Fibroblast of the conjunctiva (primary cell): ENCODE data around the gene RUNX2.

Experiments
- DNase-seq: peaks from one replicate; pipeline ENCODE4 v3.0.0-alpha.2; 2010; ENCODE audit warnings: low read depth

RUNX2 gene

DNA sequence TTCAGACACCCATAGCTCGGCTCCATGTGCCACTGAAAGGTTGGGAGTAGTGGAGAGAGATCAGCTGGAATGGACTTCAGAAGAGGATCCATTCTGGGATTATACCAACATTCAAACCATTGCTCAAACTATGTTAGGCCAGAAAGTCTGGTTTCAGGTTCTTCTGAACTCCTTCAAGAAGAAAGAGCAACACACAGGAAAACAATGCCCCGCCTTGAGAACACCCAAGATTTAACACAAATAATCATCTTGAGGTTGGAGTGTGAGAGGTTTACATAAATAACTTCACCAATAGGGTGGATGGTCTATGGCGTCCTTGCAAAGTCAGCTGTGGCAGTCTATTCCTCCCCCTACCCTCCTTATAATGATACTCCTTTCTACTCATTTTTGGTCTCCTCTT is 261.2 kb downstream of the RUNX2 start:
- DNase-seq, result no peak

DNA sequence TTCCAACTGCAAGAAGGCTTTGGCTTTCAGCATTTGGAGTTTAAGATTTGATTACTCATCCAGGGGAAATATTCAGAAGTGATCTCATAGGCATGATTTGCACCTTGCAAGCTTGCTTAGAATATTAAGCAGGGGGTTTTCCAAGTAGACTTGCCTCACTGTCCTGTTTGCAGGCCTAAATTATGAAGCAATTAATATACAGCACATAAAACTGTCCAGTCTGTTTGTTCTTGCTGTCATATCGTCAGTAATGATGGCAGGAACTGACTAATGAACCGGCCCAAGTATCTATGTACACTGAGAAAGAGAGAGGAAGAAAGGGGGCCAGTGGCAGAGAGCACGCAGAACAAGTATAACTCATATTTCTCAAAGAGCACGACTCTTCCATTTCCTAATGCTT is 262.1 kb downstream of the RUNX2 start:
- DNase-seq, result no peak

DNA sequence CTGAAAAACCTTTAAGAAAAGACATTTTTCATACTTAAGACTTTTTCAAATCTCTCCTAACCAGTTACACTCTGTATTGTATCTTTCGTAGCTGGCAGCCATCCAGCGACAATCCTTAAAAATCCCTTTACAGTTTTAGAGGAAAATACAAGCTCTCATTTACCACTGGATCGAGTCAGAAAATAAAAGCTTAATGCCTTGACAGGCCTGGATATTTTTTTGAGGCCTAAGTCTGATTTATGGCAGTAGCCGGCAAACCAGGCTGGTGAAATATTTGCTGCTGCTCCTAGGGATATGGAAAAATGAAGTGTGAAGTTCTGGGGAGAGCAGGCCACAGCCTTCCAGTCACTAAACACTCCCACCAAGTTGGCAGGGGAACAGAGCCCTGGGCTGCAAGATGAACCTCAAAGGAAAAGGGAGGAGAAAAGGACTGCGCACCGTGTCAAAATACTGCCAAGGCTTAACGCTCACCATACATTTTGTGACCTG is 262.6 kb downstream of the RUNX2 start:
- DNase-seq, result no peak

DNA sequence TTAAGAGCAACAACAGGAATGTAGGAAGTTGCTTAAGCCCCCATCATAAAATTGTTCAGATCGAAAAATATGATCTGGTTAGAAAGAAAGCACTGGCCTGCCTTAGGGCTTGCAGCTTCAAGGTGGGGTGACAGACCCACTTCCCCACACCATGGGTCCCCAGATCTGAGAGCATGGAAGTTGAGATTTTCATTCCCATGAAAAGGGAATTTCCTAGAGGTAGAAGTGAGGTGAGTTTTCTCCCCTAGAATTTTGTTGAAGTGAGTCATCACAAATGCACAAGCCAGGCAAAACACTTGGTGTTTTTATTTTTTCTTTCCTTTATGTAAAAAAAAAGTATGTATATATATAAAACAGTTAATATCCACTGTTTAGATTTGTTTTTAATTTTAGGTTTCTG is 263.2 kb downstream of the RUNX2 start:
- no peak for DNase-seq

DNA sequence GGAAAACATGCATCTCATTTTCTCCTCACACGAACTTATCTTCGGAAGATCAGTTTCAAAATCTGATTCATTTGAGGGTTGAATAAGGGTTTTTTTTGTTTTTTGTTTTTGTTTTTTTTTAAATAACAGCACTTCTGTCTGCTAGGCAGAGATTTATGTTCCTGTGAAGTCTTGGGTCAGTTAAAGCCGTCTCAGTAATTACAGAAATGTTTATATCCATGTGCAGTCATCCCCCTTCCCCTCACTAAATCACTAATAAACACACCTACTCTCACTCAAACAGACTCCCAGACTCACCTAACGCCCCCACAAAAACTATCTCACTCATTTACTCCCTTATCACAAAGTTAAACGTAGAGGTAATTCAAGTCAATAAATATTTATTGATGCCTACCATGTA is 263.8 kb downstream of the RUNX2 start:
- no peak for DNase-seq

DNA sequence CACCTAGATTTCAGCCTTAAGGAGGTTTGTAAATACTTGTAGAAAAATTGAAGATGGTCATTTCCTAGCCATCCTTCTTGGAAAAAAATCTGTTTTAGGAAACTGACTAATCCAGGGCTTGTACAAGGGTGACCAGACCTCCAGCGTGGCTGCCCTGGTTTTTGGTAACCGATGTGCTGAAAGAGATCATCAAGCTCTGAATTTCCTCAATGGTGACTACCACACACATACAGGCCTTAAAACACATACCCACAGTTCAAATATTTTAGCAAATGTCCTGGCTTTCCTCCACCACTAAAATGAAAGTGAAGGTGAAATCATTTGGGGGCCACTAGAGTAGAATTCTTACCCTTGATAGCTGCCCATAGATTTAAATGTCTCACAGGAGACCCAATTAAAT is 264.9 kb downstream of the RUNX2 start:
- no peak for DNase-seq

DNA sequence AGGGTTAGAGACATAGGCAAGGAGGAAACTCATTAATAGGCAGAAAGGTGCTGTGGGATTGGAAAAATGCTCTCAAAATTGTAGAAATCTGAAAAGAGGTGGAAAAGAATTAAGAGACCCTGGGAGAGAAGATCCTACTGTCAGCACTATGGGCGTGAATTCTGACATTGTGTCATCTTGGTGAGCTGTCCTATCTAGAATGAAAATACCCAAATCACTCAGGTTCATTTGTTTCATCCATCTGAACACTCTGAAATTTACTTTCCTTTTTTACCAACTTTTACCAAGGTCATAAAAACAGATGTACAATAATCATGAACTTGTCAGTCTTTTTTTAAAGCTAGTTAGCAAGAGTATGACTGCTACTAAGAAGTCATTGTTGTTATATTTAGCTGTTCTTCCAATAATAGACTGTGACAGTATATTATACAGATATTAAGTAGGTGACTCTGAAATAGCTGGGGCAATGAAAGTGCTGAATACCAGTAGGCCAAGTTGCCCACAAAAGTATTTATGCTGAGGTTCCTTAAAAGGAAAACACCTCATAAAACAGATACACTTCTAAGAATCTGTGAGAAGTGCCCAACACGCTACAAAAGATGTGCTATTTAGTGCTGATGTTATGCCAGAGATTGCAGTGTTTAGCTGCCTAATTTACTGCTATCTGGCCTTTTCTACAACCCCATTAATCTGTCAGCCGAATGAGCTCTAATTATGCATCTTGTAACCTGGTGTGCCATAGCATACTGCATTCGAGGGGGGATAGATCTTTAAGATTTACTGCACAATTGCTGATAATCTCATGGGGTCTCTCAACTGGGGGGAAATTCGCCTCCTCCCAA is 267.1 kb downstream of the RUNX2 start:
- no peak for DNase-seq

DNA sequence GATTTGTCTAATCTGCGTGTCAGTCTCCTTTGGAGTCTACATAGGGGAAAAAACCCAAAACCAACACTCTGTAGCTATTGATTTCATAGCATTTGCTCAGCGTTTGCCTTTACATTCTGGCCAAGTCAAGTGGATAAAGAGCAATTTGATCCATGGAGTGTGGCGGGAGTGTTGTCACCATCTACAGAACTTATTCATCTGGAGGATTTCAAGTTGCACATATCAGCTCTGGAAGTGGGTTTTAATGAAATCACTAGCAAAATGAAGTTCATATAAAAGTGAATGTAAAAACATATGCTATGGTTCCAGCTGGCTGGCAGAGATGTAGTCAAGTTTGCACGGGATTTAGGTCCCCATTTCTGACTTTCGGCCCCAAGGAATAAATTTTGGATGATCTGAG is 269.3 kb downstream of the RUNX2 start:
- no peak for DNase-seq

DNA sequence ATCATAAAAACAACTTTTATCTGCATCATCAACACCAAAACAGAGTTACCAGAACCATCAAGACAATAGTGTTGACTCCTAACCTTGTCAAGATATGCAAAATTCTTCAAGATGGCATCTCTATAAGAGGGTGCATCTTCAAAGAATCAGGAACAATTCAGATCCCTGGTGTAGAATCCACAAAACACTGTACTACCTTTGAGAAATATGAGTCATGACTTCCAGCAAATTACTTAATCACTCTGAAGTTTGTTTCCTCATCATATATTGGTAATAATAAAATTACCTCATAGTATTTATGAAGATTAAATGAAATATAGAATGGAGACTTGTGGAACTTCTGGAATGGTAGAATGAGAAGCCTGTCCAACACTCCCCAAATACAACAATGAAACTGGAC is 270.9 kb downstream of the RUNX2 start:
- DNase-seq, result no peak

DNA sequence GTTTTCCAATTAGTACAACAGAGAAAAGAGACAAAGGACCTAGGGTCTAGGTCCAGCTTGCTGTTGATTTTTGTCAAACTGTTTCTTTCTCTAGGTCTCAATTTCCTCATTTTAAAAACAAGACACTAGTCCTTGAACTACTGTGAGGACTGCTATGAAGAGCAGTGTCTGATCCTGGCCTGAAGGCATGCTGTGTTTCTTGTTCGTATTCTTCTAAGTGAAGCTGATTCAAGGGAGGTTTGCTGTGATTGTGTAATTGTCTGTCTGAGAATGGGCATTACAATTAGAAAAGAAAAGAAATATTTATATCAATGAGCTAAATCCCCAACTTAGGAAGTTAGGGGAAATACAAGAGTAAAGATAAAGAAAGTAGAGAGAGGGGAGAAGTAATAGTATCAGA is 277.8 kb downstream of the RUNX2 start:
- DNase-seq, result no peak

DNA sequence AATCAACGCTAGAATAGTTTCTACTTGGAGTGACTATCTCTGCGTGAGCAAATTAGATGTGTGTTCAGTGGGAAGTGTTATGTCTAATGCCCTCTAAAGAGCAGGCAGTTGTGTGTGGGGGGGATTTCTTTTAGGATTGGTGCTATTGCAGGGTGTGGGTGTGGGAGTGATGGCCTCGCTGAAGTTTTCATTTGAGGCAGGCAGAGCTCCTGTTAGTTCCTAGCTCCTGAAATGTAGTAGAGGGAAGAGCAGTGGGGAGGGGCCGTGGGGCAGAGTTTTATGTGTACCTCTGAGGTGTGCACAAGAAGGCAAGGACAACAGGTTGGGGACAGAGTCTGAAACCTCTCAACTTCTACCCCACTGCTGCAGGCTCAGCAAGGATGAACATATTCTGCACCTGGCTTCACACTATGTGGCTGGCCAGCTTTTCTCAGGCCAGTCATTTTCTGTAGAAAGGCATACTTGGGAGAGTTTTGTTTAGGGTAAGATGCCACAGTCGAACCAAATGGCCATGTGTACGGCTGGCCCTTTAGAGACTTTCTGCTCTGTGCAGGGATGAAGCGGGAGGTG is 278.8 kb downstream of the RUNX2 start:
- DNase-seq, result no peak

DNA sequence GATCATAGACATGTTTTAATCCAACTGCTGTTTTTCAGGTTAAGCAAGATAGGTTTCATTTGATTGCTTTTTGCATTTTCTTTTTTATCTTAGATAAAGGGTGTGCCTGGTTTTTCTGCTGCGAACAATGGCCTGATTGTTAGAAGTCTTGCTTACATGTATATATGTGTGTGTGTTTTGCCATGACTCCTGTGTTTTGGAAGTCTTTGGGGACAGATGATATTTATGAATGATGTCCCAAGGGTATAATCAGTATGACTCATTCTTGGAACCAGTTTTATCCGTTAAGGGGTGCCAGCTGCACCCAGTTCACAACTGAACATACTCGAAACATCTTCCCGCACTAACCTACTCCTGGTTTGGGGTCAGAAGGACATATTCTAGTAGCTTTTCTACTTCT is 279.7 kb downstream of the RUNX2 start:
- no peak for DNase-seq

DNA sequence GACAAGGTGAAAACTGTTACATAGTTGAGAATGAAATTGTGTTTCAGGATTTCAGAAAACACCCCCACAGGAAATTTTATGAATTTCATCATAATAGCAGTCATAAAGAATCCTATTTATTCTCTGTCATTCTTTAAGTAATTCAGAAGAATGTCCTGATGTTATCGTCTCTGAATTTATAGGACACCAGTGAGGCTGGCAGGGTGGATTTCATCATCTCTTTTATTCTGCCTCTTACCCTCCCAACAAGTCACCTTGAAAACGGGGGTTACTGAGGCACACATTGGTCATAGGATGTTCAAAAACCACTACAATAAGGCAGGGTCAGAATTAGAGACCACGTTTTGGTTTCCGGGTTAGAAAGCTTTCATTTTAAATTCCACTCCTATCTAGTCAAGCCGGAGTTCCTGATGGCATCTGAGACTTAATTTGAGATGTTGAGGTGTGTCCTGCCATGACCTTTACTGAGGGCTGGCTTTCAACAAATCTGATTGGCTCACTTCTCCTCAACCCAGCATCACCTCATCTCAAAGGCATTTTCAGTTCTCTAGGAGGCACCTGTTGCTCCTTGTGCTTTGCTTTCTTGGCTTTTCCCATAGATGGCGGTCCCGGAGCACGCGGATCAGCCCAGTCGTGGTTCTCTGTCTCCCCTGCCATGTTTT is 280.3 kb downstream of the RUNX2 start:
- no peak for DNase-seq

DNA sequence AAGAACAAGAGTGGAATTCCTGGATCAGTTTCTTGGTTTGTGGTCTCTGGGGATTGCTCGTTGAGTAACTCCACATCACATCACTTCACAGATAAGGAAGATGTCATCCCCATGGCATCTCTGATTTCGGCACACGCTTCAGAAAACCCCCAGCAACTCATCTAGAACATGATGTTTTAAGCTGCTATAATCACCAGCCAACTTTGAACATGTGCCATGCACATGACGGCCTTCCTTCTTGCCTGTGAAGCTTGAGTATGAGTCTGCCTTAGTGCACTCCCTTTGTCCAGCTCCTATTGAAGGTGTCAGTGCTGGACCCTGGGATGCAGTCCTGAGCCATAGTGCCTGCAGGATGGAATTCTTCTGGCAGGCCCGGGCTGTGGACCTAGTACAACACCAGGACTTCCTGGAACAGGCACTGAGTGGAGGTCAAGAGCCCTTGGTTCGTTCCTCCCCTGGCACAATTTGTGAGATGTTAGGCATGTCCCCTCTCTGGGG is 281.1 kb downstream of the RUNX2 start:
- DNase-seq, result peak; percentile 89

DNA sequence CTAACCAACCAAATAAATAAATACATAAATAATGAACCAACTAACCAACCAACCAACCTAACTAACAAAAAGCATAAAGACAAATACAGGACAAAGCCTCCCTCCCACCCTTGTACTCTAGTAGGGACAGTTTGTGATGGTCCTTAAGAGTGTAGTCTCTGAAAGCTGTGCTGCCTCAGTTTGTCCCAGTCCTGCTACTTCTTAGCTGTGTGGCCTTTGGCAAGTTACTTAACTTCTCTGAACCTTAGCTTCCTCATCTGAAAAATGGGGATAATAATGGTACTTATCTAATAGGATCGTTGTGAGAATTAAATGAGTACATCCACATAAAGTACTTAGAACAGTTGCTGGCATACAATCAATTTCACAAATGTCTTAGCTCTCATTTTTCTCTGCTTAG is 282.2 kb downstream of the RUNX2 start:
- no peak for DNase-seq

DNA sequence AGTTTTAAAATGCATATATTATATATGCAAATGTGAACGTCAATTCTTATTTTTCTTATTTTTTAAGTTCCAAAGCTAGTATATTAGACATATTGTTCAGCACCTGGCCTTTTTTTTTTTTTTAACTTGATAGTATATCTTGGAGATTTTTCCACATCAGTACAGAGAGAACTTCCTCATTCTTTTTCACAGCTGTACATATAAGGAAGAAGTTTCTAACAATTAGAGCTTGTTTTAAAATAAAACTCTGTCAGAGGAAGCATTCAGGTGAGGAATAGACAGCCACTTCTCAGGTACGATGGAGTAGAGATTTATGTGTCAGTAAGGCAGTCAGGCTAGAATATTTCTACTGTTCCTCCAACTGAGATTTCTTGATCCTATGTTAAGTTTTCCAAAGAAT is 282.7 kb downstream of the RUNX2 start:
- no peak for DNase-seq

DNA sequence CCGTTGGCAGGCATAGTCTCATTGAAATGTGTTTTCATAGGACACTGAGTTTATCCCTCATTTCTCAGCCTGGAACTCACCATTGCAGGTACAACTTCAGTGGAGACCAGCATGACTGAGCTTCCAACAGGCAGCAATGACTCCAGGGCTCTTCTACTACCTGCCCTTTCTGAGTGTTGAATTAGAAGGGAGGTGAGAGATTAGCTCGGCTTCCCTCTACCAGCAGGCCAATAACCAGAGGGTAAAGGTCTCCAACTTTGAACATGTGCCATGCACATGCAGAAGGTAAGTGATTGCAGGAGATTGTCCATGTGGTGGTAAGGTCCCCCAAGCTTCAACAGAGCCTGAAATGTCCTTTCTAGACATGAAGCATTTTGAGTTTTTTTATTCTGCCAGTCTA is 283.4 kb downstream of the RUNX2 start:
- no peak for DNase-seq

DNA sequence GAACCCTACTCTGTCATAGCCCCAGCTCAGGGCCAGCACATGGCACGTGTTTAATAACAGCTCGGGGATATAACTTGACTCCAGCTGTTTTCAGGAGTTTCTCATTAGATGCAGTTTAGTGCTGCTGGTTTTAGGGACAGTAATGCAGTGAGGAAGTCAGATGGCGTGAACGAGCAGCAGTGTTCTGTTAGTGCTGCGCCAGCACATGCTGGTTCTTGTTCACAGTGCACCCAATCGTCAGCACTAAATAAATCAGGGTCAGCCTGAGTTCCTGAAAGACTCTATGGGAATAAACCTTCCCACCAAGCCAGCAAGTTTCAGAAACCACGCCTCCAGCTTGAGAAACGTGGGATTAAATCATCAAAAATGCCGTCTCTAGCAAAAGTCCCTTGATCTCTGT is 285.5 kb downstream of the RUNX2 start:
- peak; percentile 42 for DNase-seq

DNA sequence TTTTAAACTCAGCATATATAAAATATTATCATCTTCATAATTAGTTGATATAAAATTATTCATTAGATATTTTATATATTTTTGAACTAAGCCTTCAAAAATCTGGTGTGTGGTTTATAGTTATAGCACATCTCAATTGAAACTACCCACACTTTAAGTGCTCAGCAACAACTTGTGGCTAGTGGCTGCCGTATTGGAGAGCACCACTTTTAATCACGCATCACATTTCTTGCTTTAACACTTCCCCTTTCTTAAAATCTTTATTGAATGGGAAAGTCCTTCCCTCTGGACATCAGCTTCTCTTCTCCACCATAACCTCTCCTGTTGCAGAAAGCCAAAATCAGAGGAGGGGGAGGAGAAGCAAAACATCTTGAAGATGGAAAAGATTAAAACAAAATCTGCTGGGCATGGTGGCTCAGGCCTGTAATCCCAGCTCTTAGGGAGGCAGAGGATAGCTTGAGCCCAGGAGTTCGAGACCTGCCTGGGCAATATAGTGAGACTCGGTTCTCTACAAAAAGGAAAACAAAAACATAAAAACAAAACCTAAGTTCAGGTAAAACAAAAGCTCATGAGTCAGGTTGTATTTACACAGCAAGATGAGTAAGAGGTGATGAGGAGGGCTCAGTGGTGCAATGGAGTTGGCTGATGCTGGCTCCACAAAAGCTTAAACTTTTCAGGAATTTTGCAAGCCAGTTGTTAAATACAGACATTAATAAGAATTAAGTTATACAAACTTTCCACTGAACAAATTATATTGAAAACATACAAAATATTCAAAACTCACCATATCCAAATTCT is 286.6 kb downstream of the RUNX2 start:
- no peak for DNase-seq

DNA sequence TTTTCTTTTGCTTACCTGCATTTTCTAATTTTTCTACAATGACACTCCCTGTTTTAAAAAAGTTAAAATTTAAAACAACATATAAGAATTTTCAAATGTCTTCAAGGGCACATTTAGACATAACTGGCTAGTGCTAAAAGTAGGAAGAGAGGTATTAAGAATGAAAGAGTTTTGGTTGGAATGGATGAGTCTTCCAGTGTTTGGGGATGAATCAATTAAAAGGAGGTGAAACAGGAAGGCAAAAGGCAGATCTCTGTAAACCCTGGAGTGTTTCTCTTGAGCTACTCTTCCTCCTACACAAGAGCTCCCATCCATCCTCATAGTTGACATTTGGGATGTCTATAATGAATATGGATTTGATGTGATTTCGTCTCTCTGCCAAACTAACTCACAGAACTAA is 288.1 kb downstream of the RUNX2 start:
- DNase-seq, result no peak

DNA sequence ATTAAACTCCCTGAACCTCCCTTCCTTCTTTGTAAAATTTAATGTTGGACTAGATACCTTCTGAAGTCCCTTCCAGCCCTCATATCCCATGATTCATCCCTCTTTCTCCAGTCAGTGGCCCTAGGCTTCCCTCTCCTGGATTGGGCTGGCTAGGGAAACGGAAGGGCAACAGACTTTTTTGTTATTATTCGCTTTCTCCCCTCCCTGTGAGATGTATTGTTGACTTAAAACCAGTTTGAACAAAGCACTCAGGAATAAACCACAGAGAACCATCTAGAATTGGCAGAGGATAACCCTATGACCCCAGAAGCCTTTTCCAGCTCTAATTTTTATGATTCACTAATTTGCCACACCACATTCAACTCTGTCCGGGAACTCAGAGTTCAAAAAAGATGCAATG is 289.3 kb downstream of the RUNX2 start:
- DNase-seq, result no peak

DNA sequence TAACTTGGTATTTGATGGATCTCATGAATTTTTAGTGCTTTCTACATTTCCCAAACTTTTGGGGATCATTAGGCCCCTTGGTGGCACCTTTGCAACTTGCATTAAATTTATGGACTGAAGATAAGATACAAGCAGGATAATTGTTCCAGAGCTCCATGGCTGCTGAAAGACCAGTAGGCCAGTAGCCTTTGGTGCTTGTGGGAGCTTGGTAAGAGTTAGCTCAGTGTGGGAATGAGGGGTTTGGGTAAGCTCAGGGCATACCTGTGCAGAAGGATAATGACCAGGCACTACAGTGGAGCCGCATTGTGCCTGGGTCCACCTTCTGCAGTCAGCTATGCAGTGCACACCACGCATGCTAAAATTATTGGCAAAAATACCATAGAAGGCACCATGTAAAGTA is 290.1 kb downstream of the RUNX2 start:
- no peak for DNase-seq
